Liver (tissue), 3 donors: ENCODE data around the gene WDR74.

ENCODE experiments used
- EGR1 ChIP-seq, 2 donors: IDR thresholded peaks; 2 replicates each; pipeline ENCODE4 v1.6.1; 2016 to 2018; ENCODE audit warnings: antibody characterized with exemption in 2 of 2, low read depth in 2 of 2
- GABPA ChIP-seq, 2 donors: IDR thresholded peaks in 1 of 2; conservative IDR thresholded peaks in 1 of 2; 2 replicates each; pipeline ENCODE4 v1.6.1; 2016; ENCODE audit warnings: antibody characterized with exemption in 2 of 2, mild to moderate bottlenecking in 1 of 2, moderate library complexity in 1 of 2
- HNF4A ChIP-seq, 2 donors: conservative IDR thresholded peaks; 2 replicates each; pipeline ENCODE4 v1.6.1; 2016; ENCODE audit warnings: antibody characterized with exemption in 2 of 2, mild to moderate bottlenecking in 2 of 2
- HNF4G ChIP-seq: IDR thresholded peaks from 2 replicates; pipeline ENCODE4 v1.6.1; 2016; ENCODE audit warnings: antibody characterized with exemption
- JUND ChIP-seq, 2 donors: IDR thresholded peaks; 2 replicates each; pipeline ENCODE4 v1.6.1; 2016; ENCODE audit warnings: antibody characterized with exemption in 2 of 2
- RAD21 ChIP-seq, 2 donors: IDR thresholded peaks; 2 replicates each; pipeline ENCODE4 v1.6.1; 2016; ENCODE audit warnings: antibody characterized with exemption in 2 of 2, mild to moderate bottlenecking in 2 of 2
- REST ChIP-seq: IDR thresholded peaks from 2 replicates; pipeline ENCODE4 v1.6.1; 2016; ENCODE audit warnings: antibody characterized with exemption, mild to moderate bottlenecking
- SP1 ChIP-seq: IDR thresholded peaks from 2 replicates; pipeline ENCODE4 v1.6.1; 2018; ENCODE audit warnings: antibody characterized with exemption, mild to moderate bottlenecking
- TAF1 ChIP-seq: conservative IDR thresholded peaks from 2 replicates; pipeline ENCODE4 v1.6.1; 2016; ENCODE audit warnings: antibody characterized with exemption, mild to moderate bottlenecking
- YY1 ChIP-seq: IDR thresholded peaks from 2 replicates; pipeline ENCODE4 v1.6.1; 2016; ENCODE audit warnings: antibody characterized with exemption, mild to moderate bottlenecking
- ZBTB33 ChIP-seq: IDR thresholded peaks from 2 replicates; pipeline ENCODE4 v1.6.1; 2016; ENCODE audit warnings: antibody characterized with exemption
- TF ChIP-seq, protein P1 (sequence below): fragments of 150-350 bp; IDR thresholded peaks from 2 replicates; pipeline ENCODE4 v1.5.1; 2017; ENCODE audit warnings: improper control_type of control experiment, low read depth, low read length; ENCODE audit not compliant: missing input control
- donor health status: healthy.
- donor health status: healthy.

GRCh38 chr11:62852523-62853188, 13.3 kb upstream of the WDR74 start:
- TF ChIP-seq HNF4G (no peak), EGR1 (IDR thresholded peaks at IDR 0.05; ENCODE audit: low read depth in 2 of 2) (no peak), GABPA (IDR thresholded peaks at IDR 0.05 in 1 of 2, conservative IDR thresholded peaks at IDR 0.05 in 1 of 2) (no peak), TAF1 (no peak), ZBTB33 (no peak), JUND (IDR thresholded peaks at IDR 0.05) (no peak), YY1 (no peak), RAD21 (IDR thresholded peaks at IDR 0.05) (no peak), REST (no peak), HNF4A (conservative IDR thresholded peaks at IDR 0.05) (no peak), SP1 (no peak)
- TF ChIP-seq, protein P1, sequence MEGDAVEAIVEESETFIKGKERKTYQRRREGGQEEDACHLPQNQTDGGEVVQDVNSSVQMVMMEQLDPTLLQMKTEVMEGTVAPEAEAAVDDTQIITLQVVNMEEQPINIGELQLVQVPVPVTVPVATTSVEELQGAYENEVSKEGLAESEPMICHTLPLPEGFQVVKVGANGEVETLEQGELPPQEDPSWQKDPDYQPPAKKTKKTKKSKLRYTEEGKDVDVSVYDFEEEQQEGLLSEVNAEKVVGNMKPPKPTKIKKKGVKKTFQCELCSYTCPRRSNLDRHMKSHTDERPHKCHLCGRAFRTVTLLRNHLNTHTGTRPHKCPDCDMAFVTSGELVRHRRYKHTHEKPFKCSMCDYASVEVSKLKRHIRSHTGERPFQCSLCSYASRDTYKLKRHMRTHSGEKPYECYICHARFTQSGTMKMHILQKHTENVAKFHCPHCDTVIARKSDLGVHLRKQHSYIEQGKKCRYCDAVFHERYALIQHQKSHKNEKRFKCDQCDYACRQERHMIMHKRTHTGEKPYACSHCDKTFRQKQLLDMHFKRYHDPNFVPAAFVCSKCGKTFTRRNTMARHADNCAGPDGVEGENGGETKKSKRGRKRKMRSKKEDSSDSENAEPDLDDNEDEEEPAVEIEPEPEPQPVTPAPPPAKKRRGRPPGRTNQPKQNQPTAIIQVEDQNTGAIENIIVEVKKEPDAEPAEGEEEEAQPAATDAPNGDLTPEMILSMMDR = no peak
